Calu3 (cell line): ENCODE results near the gene C17orf50. TPM values are rescaled to one million over a fixed set of nuclear protein-coding genes. Genes with fewer than 3 reads are reported as not detected.

Source experiments
- BruUV-seq: library from RNA; stranded (reverse); fragments of 400-500 nt; replicated peaks from 2 replicates; lab custom pipeline; 2021; lab: Mats Ljungman, UMichigan
- CTCF ChIA-PET: fragments of 300-600 bp; sonication (Branson Sonifier 250); formaldehyde crosslinking; loops from one replicate; lab custom pipeline; 2022; ENCODE audit warnings: antibody characterized with exemption; lab: Charles Lee
- DNase-seq: peaks from one replicate; pipeline ENCODE4 v3.0.0; 2022
- H3K27ac Mint-ChIP-seq: one replicate; pipeline ENCODE4 v1.8.0; 2022; ENCODE audit warnings: mixed read lengths; ENCODE audit not compliant: unreplicated experiment
- H3K27me3 Mint-ChIP-seq: one replicate; pipeline ENCODE4 v1.8.0; 2022; ENCODE audit warnings: mixed read lengths; ENCODE audit not compliant: unreplicated experiment
- H3K36me3 Mint-ChIP-seq: one replicate; pipeline ENCODE4 v1.8.0; 2022; ENCODE audit warnings: mild to moderate bottlenecking, moderate library complexity, mixed read lengths; ENCODE audit not compliant: insufficient read depth, unreplicated experiment
- H3K4me1 Mint-ChIP-seq: one replicate; pipeline ENCODE4 v1.8.0; 2022; ENCODE audit warnings: mild to moderate bottlenecking, low read depth, mixed read lengths; ENCODE audit not compliant: unreplicated experiment
- H3K4me3 Mint-ChIP-seq: one replicate; pipeline ENCODE4 v1.8.0; 2022; ENCODE audit warnings: mild to moderate bottlenecking, low read depth, moderate library complexity, mixed read lengths; ENCODE audit not compliant: unreplicated experiment
- H3K9me3 Mint-ChIP-seq: one replicate; pipeline ENCODE4 v1.8.0; 2022; ENCODE audit warnings: low read depth, mixed read lengths; ENCODE audit not compliant: unreplicated experiment
- CTCF ChIP-seq: fragments of 200-600 bp; IDR thresholded peaks from one replicate; pipeline ENCODE4 v1.8.0; 2022; ENCODE audit warnings: antibody characterized with exemption; ENCODE audit not compliant: unreplicated experiment
- intact Hi-C: fragments of 100-400 bp; cut with micrococcal nuclease; formaldehyde crosslinking; loops from one replicate; pipeline ENCODE4 v1.10.0; 2022; ENCODE audit not compliant: unreplicated experiment
- total RNA-seq: library from RNA; stranded (reverse); gene quantifications from 2 replicates; pipeline ENCODE4 v1.2.3, GENCODE V29; 2022

The C17orf50 gene
- total RNA-seq, 1 experiment from 2014 or later: not detected

DNA sequence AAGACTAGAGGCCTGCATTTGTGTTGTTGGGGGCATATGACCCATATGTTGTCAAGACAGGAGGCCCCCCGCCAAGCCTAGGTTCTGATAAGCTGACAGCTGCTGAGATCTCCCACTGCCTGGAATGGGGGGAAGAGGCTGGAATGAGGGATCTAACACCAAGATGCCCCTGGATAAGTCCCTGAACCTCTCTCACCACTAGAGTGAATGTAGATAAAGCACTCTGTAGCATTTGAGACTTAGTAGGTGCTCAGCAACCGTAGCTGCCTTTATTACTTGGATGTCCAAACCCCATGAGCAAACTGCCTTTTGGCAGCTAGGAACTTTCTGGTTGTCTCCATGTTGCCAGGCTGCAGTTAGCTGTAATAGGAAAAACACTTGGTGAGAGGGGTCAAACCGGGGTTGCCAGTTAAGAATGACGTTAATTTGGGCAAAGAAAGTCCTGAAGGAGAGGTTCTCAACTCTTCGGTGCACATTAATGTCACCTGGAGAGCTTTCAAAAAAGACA is 33.7 kb upstream of the C17orf50 start:
- Mint-ChIP-seq H3K4me1 (peaks cover 7% of the 10 kb centered on the region), H3K27ac (no peak overlapping the region), H3K27me3 (peaks cover 12% of the 10 kb centered on the region), H3K9me3 (no peaks in the 10 kb centered on the region), H3K36me3 (peaks cover 22% of the 10 kb centered on the region), H3K4me3 (no peak overlapping the region)
- no peak for DNase-seq
- intact Hi-C loops: no loop called here
- no peak for TF ChIP-seq CTCF
- BruUV-seq: no TSS peak
- CTCF ChIA-PET: no interaction called here

- DNase-seq: no peak
- H3K9me3 Mint-ChIP-seq: no peaks in the 10 kb centered on the region
- no peak overlapping the region for H3K4me3 Mint-ChIP-seq
- peaks cover 22% of the 10 kb centered on the region for H3K36me3 Mint-ChIP-seq
- no TSS peak for BruUV-seq
- no peak overlapping the region for H3K27ac Mint-ChIP-seq
- H3K4me1 Mint-ChIP-seq: peaks cover 7% of the 10 kb centered on the region
- peaks cover 12% of the 10 kb centered on the region for H3K27me3 Mint-ChIP-seq
- intact Hi-C loops: no loop called here
- CTCF ChIA-PET: no interaction called here
- TF ChIP-seq CTCF: no peak
Measured at GRCh38 chr17:35727635-35728034, 33.1 kb upstream of the C17orf50 start.

DNA sequence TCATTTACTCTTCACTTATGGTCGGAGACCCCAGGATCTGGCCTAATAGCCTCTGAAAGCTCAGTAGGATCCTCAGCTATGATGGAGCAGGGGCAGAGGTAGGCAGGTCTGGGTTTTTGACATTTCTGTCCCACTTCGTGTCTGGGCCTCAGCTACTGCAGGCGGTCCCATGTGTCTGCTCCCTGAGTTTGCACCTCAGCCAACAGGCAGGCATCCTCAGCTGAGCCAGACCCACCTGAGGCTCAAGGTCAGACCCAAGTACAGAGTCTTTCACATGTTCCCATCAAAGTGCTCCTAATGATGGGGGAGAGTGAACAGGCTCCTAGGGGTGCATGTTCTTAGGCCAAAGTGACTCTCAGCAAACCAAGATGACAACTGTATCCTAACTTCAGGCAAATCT is 32.1 kb upstream of the C17orf50 start:
- H3K4me1 Mint-ChIP-seq: peaks cover 7% of the 10 kb centered on the region
- no peaks in the 10 kb centered on the region for H3K9me3 Mint-ChIP-seq
- H3K27me3 Mint-ChIP-seq: peaks cover 12% of the 10 kb centered on the region
- CTCF ChIA-PET: no interaction called here
- TF ChIP-seq CTCF: no peak
- no peak overlapping the region for H3K27ac Mint-ChIP-seq
- H3K4me3 Mint-ChIP-seq: no peak overlapping the region
- no peak for DNase-seq
- no TSS peak for BruUV-seq
- H3K36me3 Mint-ChIP-seq: peaks cover 21% of the 10 kb centered on the region
- intact Hi-C loops: no loop called here

- H3K4me3 Mint-ChIP-seq: no peak overlapping the region
Measured at GRCh38 chr17:35729405-35729833, 31.3 kb upstream of the C17orf50 start.

More at GRCh38 chr17:35729405-35729833, 31.3 kb upstream of the C17orf50 start:
- no peak overlapping the region for H3K27ac Mint-ChIP-seq
- peaks cover 13% of the 10 kb centered on the region for H3K36me3 Mint-ChIP-seq
- no peaks in the 10 kb centered on the region for H3K9me3 Mint-ChIP-seq
- H3K4me1 Mint-ChIP-seq: peaks cover 7% of the 10 kb centered on the region
- no TSS peak for BruUV-seq
- intact Hi-C loops: no loop called here
- peaks cover 12% of the 10 kb centered on the region for H3K27me3 Mint-ChIP-seq
- CTCF ChIA-PET: no interaction called here
- TF ChIP-seq CTCF: no peak
- DNase-seq: no peak
